HepG2 (cell line): Measurements from ENCODE around the gene KCNJ6. TPM values are rescaled to one million over a fixed set of nuclear protein-coding genes. Genes with fewer than 3 reads are reported as not detected.

Experiments
- KIAA2018 ChIP-seq: sonication (generic); formaldehyde crosslinking; IDR thresholded peaks from 2 replicates; pipeline ENCODE4 v1.5.0; 2020; ENCODE audit warnings: mild to moderate bottlenecking, missing genetic modification reagents, borderline replicate concordance
- MAF1 ChIP-seq: sonication (generic); formaldehyde crosslinking; IDR thresholded peaks from 2 replicates; pipeline ENCODE4 v1.5.0; 2020; ENCODE audit warnings: missing genetic modification reagents, borderline replicate concordance
- NFE2L1 ChIP-seq: sonication (generic); formaldehyde crosslinking; IDR thresholded peaks from 2 replicates; pipeline ENCODE4 v1.4.0; 2020; ENCODE audit warnings: missing genetic modification reagents, mild to moderate bottlenecking, borderline replicate concordance
- ZNF468 ChIP-seq: sonication (generic); formaldehyde crosslinking; IDR thresholded peaks from 2 replicates; pipeline ENCODE4 v1.8.0; 2022; ENCODE audit warnings: mild to moderate bottlenecking, moderate library complexity, missing genetic modification reagents
- polyA plus RNA-seq, 8 experiments: library from polyadenylated mRNA; depleted of rRNA in 3 of 8; stranded (reverse) in 7 of 8; unstranded in 1 of 8; fragments of >200 nt; fragmentation: Illumina TruSeq in 4 of 8; extraction: Trizol in 4 of 8; gene quantifications; 2 replicates each; pipeline versions ENCODE4 v1.2.1 to v1.2.3, GENCODE V29; 2011 to 2016; ENCODE audit warnings: low read depth in 4 of 8, missing spikeins in 1 of 8, mixed read lengths in 1 of 8; ENCODE audit not compliant: insufficient read depth in 1 of 8
- total RNA-seq, 5 experiments: library from RNA; depleted of rRNA; stranded (reverse); fragments of >200 nt; fragmentation: Illumina TruSeq; extraction: Trizol; gene quantifications; 2 replicates each; pipeline ENCODE4 v1.2.3, GENCODE V29; 2016; ENCODE audit warnings: low read depth in 1 of 5

Gene KCNJ6
- total and polyA plus RNA-seq, 2 of the 13 experiments (the other 11 are each of a cell fraction or from before 2014, with no cell fraction given), result not detected

GRCh38 chr21:37658817-37659458 lies 257.3 kb downstream of the KCNJ6 start (continued):
- TF ChIP-seq KIAA2018, result no peak
- no peak for TF ChIP-seq MAF1 (CRISPR knock-in tag)
- no peak for TF ChIP-seq ZNF468
- TF ChIP-seq NFE2L1, result no peak
- TF ChIP-seq, all 625 proteins: peak for 0
